ENCODE measurements around the gene TAS1R1.

DNA sequence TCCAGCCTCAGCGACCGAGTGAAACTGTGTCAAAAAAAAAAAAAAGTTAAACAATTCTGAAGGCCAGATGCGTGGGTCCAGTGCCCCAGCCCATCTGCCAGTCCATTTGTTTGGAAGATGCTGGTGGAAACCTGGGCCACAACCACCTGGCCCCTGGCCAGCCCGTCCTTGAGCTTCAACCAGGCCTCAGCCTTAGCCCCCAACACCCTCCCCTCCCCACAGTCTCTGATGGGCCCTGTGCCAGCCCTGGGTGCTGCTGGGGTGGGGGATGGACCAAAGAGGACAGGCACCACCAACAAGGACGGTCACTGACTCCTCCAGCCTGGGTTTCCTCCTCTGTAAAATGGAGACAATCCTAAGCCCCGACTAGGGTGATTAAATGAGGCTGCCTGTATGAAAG, 44.1 kb upstream of the TAS1R1 start:
- TF ChIP-seq, protein P1, sequence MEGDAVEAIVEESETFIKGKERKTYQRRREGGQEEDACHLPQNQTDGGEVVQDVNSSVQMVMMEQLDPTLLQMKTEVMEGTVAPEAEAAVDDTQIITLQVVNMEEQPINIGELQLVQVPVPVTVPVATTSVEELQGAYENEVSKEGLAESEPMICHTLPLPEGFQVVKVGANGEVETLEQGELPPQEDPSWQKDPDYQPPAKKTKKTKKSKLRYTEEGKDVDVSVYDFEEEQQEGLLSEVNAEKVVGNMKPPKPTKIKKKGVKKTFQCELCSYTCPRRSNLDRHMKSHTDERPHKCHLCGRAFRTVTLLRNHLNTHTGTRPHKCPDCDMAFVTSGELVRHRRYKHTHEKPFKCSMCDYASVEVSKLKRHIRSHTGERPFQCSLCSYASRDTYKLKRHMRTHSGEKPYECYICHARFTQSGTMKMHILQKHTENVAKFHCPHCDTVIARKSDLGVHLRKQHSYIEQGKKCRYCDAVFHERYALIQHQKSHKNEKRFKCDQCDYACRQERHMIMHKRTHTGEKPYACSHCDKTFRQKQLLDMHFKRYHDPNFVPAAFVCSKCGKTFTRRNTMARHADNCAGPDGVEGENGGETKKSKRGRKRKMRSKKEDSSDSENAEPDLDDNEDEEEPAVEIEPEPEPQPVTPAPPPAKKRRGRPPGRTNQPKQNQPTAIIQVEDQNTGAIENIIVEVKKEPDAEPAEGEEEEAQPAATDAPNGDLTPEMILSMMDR (optimal IDR thresholded peaks at IDR 0.05 in 1 of 3, IDR thresholded peaks at IDR 0.05 in 1 of 3, conservative IDR thresholded peaks at IDR 0.05 in 1 of 3; ENCODE audit: extremely low read depth in 1 of 3, insufficient read depth in 2 of 3, low read length in 3 of 3) = no peak
- TF ChIP-seq EZH2 (IDR thresholded peaks at IDR 0.05; ENCODE audit: low read length) = no peak
